HG03095 (cell line): ENCODE measurements around the gene PSMD13.
A peak's percentile ranks its signal among the peaks of the same experiment; 100 is the strongest.
"Not testable (repeated sequence)": the region's sequence is repeated elsewhere in the genome, so short reads cannot be mapped to it uniquely, and the experiment has no call there.

ENCODE experiments used
- ATAC-seq: cut with Tn5 transposase; IDR thresholded peaks from one replicate; pipeline ENCODE4 v1.9.1; 2021; ENCODE audit warnings: moderate library complexity; ENCODE audit not compliant: unreplicated experiment

The PSMD13 gene

GRCh38 chr11:216081-216974 is 20.4 kb upstream of the PSMD13 start:
- ATAC-seq, result no peak

- ATAC-seq, result no peak
Observed at GRCh38 chr11:217704-218103, 19.1 kb upstream of the PSMD13 start.

DNA sequence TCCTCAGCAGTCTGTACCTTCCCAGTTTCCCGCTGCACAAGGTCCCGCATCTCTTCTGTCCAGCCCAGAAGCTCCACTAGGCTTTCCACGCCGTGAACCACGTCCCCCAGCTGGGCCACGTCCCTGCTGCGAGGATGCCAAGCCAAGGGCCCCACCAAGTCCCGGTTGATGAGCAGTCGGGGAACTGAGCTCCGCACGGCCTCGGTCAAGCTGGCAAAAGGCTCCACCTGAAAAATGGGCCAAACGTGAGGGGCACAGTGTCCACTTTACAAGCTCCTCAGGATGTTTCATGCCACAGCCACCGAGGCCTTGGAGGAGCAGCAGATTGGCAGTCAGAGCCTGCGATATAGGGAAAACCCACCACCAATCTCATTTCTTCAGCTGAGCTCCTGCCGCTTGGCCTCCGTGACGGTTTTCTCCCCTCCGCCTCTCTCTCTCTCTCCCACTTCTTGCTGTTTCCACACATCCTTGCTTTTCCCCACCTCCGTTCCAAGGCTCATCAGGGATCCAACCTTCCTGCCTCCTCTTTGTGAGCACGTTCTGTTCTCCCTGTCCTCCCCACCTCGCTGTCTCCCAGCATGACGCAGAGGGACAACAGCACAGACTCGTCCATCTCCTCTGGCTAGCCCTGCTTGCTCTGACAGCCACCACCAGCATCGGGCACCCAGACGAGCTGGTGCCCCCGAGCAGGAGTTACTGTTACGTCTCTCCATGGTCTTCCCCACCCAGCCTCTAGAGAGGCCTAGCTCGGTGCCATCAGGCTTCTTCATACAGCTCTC is 17.8 kb upstream of the PSMD13 start:
- ATAC-seq, result no peak

DNA sequence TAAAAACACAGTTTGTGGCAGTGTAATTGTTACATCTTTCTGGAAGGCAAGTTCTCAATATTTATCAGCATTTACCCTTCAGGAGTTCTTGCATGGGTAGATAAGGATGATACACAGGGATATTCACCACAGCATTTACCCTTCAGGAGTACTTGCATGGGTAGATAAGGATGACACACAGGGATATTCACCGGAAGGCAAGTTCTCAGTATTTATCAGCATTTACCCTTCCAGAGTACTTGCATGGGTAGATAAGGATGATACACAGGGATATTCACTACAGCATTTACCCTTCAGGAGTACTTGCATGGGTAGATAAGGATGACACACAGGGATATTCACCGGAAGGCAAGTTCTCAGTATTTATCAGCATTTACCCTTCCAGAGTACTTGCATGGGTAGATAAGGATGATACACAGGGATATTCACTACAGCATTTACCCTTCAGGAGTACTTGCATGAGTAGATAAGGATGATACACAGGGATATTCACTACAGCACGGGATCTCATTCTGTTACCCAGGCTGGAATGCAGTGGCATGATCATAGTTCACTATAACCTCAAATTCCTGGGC is 16.0 kb upstream of the PSMD13 start:
- not testable (repeated sequence) for ATAC-seq

DNA sequence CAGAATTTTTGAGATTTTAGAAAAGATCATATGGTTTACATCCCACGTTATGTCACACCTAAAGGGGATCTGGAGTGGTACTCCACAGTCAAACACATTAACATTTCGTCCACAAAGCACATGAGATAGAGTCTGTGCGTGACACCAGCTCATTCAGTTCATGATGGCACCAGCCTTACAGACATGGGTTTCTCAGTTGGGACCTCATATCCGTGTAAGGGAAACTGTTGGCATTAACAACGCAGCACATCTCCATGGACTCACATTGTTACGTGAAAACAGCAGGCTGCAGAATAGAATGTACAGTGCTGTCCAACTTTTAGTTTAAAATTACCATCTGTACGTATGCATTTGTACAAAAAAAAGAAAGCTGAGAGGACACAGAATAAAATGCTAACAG is 15.2 kb upstream of the PSMD13 start:
- no peak for ATAC-seq

DNA sequence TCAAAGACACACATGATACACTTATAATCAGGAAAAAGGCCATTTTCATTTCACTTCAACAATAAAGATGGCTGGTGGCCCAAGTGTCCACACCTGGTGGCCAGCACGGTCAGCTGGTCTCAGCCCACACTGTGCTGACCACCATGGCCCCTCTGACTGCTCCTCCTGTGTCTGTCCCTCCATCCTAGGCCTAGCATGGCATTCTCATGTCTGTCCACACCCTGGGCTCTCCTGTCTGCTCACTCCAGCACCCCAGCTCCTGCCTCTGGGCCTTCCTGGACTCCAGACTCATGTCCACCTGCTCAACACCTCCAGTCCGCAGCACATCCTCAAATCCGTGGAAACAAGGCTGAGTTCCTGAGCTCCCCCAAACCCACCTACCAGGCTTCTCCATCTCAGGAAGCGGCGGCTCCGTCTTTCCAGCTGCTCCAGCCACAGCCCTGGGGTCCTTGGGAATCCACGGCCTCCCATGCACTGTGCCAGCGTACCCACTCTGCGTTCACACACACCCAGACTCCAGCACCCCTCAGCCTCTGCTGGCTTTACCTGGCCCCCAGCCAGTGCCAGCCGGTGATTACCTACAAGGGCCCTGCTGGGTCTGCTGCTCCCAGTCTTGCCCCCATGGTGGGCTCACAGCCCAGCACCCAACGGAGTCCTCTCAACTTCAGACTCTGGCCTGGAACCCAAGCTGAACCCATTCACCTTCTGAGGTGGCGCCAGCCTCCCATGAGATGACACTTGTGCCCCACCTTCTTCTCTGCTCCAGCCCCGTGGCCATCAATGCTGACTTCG is 14.6 kb upstream of the PSMD13 start:
- ATAC-seq, result no peak

GRCh38 chr11:223026-223789 is 13.6 kb upstream of the PSMD13 start:
- no peak for ATAC-seq

GRCh38 chr11:223884-224283 is 12.9 kb upstream of the PSMD13 start:
- ATAC-seq, result no peak

DNA sequence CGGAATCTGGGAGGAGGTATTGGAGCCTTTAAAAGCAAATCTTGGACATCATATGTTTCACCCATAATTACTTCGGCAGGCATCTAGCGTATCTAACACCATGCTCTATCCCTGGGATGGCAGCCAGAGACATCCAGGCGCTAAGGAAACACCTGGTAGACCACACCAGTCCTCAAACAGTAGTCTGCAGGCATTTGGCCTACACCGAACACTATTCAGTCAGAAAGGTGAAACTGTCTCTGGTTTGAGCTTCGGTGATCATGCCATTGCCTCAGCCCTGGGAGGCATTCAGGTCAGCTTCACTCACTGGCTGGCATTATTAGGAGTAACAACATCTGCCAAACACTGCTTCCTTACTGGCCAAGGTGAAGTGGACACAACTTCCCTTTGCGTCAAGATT is 12.4 kb upstream of the PSMD13 start:
- no peak for ATAC-seq

DNA sequence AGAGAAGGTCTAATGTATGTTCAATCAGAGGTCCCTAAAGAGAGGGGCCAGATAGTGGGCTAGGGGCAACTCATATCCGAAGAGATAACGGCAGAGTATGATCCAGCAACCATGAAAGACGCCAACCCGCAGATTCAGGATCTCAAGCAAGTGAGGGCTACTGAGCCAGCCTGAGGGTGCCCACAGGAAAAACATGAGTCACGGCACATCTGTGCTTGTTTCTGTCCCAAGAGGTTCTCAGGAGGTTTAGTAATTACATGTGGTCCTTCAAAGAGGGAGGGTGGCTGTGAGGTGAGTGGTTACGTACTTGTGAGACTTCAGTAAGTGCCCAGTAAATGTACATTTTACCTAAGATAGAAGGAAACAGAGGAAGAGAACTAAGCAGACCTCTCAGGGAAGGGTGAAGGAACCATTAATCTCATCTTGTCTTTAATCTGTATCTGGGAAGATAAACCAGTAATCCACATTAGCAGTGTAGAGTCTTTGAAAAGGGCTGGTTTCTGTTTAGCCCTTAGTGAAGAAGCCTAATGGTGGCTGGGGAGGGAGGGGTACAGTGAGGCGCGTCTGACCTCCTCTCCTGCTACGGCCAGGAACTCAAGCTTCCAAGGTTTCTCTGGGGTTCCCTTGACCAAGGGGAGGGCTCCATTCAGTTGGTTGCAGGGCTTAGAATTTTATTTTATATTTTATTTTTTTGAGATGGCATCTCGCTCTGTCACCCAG is 10.9 kb upstream of the PSMD13 start:
- no peak for ATAC-seq

DNA sequence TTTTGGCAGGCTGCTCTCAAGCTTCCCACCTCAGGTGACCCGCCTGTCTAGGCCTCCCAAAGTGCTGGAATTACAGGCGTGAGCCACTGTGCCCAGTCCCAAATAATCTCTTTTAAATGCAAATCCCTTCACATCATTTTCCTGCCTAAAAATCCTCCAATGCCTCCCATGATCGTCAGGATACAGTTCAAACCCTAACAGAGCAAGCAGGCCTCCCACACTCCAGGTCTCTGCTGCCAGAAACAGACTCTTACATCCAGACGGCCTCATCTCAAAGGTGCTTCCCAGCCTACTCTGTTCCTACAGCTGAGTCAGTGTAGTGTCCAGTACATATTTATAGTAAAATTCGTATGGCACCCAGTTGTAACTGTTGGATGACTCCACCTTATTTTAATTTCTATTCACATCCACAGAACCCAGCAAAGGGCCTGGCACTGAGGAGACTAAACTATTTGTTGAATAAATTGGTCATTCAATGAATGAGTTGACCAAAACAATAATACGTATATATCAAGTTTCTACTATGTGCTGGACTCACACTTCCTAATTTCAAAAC is 8.9 kb upstream of the PSMD13 start:
- no peak for ATAC-seq

- no peak for ATAC-seq
Observed at GRCh38 chr11:230431-230830, 6.3 kb upstream of the PSMD13 start.

DNA sequence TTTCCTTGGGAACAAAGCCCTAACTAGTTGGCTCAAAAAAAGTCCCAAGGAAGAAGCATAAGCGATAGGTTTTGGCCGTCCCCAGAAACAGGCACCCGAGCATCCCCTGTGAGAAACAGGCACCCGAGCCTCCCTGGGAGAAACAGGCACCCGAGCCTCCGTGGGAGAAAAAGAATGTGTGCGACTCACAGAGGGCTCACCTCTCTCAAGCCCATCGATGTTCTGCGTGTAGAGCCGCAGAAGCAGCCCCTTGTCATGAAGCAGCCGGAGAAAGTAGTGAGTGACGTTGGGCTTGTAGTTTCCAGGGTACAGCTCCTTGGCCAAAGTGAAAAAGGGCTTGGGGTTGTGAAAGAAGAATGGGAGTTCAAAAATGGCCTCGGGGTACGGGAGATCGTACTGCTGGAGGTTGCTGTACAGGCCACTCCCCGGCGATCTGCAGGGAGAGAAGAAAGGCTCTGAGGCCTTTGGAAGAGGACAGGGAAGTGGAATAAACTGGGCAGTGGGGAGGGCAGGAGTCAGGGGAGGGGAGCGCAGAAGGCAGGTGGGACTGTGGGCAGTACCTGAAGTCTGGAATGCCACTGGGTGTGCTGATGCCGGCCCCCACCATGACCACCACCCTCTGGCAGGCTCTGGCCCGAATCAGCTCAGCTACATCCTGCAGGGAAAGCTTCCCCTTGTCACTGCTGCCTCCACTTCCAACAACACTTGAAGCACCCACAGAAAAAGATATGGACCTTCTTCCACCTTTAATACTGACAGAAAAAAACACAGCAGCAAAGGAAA is 3.8 kb upstream of the PSMD13 start:
- ATAC-seq, result no peak

- ATAC-seq, result no peak
Observed at GRCh38 chr11:235180-235579, 1.6 kb upstream of the PSMD13 start.

GRCh38 chr11:235609-235996 is 1.2 kb upstream of the PSMD13 start:
- ATAC-seq, result no peak

DNA sequence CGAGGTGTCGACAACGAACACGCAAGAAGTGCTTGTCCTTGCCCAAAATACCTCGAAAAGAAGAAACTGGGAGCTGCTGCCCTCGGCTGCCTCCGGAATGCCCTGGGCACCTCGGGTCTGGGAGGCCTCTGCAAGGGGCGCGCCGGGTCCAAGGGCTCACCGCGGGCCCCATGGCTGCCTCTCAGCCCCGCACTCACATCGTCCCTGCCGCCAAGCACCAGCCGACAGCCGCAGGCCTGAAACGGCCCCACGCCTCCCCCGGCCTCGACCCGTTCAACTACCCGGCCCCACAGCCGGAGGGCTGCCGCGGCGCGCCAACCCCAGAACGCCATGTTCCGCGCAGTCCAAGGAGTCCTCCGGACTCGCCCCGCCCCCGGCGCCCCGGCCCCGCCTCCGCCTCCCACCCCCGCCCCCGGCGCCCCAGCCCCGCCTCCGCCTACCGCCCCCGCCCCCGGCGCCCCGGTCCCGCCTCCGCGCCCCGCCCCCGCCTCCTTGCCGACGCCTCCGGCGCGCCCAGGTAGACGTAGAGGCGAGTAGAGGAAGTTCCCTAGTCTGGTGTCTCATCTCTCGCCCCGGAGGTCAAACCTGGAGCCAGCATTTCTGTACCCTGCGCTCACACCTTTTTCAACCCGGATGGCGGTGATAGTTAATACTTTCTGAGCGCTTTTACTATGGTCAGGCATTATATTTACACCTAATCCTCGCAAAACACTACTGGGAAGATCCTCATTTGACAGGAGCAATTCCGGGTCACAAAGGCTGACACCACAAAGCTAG is 591 bp upstream of the PSMD13 start, which contains the start of gene SIRT3:
Gene SIRT3 (minus strand): TSS at position 346 of the 777 bp plus-strand sequence. CDS start 14 bp downstream, at position 332.
- peak; percentile 65 for ATAC-seq

DNA sequence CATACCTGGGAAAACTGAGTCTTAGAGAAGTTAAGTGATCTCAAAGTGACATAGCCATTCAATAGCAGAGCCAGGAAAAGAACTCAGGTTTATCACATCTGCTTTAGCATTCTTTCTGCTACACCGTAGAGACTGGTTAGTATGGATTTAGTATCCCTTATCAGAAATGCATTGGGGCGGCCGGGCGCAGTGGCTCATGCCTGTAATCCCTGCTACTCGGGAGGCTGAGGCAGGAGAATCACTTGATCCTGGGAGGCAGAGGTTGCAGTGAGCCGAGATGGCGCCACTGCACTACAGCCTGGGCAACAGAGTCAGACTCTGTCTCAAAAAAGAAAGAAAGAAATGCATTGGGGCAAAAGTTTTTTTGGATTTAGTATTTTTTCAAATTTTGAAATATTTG is 1.6 kb downstream of the PSMD13 start:
- not testable (repeated sequence) for ATAC-seq

DNA sequence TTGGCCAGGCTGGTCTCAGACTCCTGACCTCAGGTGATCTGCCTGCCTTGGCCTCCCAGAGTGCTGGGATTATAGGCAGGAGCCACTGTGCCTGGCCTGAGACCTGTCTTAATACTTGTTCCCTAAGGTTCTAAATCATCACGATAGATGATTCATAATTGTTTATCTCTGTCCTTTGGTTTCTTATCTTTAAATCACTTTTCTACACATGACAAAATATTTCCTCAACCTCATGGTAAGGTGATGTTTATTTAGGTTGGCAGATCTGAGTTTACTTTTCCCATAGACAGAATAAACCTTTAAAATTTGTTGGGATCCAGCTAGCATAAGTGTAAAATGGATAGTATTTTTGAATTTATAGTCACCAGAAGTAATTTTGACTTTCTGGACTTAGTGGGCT is 3.5 kb downstream of the PSMD13 start:
- ATAC-seq, result no peak
